ENCODE measurements around the gene MEF2C.

GRCh38 chr5:88803309-88803708 lies 79.7 kb downstream of the MEF2C start:
- TF ChIP-seq POLR2AphosphoS5 (IDR thresholded peaks at IDR 0.05), result no peak
- TF ChIP-seq, protein P1, sequence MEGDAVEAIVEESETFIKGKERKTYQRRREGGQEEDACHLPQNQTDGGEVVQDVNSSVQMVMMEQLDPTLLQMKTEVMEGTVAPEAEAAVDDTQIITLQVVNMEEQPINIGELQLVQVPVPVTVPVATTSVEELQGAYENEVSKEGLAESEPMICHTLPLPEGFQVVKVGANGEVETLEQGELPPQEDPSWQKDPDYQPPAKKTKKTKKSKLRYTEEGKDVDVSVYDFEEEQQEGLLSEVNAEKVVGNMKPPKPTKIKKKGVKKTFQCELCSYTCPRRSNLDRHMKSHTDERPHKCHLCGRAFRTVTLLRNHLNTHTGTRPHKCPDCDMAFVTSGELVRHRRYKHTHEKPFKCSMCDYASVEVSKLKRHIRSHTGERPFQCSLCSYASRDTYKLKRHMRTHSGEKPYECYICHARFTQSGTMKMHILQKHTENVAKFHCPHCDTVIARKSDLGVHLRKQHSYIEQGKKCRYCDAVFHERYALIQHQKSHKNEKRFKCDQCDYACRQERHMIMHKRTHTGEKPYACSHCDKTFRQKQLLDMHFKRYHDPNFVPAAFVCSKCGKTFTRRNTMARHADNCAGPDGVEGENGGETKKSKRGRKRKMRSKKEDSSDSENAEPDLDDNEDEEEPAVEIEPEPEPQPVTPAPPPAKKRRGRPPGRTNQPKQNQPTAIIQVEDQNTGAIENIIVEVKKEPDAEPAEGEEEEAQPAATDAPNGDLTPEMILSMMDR (IDR thresholded peaks at IDR 0.05; ENCODE audit: poor library complexity, severe bottlenecking), result no peak
